DMS153 treated with DMSO at 0.1 percent for 48 hours (cell line): ENCODE results near the gene SLC27A1.
"Not testable (repeated sequence)": the region's sequence is repeated elsewhere in the genome, so short reads cannot be mapped to it uniquely, and the experiment has no call there.

Source experiments
- DNase-seq: peaks from one replicate; lab custom pipeline; 2025; ENCODE audit not compliant: unreplicated experiment; lab: John Stamatoyannopoulos, UW

Gene SLC27A1

DNA sequence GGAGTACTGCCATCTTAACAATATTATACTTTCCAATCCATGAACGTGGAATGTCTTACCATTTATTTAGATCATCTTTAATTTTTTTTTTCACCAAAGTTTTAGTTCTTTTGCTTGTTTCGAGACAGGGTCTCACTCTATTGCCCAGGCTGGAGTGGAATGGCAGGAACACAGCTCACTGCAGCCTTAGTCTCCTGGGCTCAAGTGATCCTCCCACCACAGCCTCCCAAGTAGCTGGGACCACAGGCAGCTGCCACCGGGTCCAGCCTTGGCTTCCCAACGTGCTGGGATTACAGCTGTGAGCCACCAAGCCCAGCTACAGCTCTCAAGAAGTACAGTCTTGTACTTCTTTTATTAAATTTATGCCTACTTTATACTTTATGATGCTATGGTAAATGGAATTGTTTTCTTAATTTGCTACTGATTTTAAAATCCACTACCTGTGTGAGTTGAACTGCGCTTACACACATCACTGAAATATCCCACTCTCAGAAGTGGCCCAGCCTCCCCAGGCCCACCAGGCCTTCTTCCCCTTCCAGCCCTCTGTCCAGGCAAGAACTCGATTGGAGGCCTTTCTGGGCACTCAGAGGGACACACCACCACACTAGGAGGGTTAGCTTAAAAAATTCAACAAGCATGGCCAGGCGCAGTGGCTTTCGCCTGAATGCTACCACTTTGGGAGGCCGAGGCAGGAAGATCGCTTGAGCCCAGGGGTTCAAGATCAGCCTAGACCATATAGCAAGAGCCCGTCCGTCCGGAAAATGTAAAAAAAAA lies 40.1 kb downstream of the SLC27A1 start:
- no peak for DNase-seq

DNA sequence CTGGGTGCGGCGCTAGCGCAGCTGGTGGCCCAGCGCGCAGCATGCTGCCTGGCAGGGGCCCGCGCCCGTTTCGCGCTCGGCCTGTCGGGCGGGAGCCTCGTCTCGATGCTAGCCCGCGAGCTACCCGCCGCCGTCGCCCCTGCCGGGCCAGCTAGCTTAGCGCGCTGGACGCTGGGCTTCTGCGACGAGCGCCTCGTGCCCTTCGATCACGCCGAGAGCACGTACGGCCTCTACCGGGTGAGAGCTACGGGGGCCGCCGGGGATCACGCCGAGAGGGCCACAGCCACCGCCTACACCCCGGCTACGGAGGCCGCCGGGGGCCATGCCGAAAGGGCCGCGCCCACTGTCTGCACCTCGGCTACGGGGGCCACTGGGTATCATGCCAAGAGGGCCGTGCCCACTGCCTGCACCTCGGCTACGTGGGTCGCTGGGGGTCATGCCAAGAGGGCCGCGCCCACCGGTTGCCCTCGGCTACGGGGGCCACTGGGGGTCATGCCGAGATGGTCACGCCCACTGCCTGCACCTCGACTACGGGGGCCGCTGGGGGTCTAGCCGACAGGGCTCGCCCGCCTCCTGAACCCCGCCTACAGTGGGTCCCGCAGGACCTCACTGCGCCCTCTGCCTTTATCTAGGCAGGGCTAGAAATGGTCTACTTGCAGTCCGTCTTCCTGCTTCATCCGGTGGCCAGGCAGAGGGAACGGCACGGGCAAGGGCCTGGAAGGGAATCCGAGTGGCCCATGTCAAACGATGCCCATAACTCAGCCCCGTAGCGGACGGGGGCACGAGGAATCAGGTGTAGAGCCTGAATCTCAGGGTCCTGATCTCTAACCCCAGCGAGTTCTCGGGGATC lies 41.6 kb downstream of the SLC27A1 start:
- DNase-seq: peak; percentile 33

DNA sequence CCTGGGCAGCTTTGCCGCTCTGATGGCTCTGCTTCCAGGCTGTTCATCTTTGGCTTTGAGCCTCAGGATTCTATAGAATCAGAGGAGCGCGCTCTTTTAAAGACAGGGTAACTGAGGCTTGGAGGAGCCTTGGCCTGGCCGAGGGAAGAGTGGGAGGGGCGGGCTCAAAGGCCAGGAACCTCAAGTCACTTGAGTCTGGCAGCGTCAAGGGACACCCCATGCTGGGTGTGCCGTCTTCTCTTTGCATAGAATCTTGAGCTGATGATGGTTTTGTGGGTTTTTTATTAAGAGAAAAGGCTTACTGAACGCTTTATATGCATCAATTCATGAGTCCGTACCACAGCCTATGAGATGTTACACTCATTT lies 42.2 kb downstream of the SLC27A1 start:
- DNase-seq: no peak

DNA sequence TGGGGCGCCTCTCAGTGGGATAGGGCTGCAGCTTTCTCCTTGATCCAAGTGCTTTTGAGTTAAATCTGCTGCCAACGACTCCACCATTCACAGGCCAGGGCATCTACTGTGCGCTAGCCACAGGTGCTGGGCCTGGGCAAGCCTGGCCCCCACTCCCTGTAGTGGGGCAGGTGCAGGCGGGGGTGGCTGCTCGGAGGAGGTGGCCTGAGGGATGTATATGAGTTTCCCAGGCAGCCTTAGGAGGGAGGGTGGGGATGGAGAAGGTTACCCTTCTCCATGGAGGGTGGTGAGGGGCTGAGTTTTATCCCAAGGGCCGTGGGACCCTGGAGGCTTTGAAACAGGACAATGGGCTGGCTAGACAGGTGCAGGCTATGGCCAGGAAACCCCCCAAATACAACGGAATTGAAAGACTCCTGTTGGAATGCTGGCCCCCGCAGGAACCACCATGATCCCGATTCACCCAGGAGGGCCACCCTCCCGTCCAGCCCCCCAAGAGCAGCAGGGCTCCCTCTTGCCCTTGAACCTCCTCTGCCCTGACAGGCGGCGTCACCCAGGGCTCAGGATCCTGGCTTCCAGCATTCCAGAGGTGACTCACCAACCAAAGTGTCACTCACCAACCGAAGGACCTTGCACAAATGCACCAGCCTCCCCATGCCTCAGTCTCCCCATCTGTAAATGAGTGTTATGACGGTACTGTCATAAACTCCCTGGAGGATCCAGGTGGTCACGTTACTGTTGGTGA lies 45.3 kb downstream of the SLC27A1 start:
- no peak for DNase-seq

DNA sequence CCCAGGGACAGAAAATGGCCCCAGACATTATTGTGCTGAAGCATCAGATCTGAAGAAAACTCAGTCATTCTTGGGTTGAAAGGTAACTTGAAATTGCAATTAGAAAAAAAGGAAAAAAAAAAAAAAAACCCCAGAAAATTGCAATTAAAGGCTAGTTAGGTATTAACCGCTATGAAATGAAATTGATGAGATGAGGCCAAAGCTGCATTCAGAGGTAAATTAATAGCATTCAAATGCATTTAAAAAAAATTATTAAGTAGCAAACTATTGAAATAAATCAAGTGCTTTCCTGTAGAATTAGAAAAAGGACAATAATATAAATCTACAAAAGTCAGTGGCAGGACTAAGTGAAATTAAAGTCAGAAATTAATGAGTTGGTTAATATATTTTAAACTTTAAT lies 47.6 kb downstream of the SLC27A1 start:
- no peak for DNase-seq

DNA sequence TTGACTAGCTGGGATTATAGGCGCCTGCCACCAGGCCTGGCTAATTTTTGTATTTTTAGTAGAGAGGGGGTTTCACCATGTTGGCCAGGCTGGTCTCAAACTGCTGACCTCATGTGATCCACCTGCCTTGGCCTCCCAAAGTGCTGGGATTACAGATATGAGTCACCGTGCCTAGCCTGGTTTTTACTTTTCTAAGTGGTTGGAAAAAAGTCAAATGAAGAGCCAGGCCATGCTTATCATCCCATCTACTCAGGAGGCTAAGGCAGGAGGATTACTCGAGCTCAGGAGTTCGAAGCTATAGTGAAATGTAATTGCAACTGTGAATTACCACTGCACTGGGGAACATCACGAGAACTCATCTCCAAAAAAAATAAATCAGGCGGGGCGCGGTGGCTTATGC lies 48.3 kb downstream of the SLC27A1 start:
- not testable (repeated sequence) for DNase-seq

DNA sequence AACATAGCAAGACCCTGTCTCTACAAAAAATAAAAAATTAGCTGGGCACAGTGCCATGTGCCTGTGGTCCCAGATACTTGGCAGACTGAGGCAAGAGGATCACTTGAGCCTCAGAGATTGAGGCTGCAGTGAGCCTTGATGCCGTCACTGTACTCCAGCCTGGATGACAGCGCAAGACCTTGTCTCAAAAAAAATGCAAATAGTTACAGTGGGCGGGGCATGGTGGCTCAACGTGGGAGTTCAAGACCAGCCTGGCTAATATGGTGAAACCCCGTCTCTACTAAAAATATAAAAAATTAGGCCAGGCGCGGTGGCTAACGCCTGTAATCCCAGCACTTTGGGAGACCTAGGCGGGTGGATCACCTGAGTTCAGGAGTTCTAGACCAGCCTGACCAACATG lies 49.6 kb downstream of the SLC27A1 start:
- no peak for DNase-seq

DNA sequence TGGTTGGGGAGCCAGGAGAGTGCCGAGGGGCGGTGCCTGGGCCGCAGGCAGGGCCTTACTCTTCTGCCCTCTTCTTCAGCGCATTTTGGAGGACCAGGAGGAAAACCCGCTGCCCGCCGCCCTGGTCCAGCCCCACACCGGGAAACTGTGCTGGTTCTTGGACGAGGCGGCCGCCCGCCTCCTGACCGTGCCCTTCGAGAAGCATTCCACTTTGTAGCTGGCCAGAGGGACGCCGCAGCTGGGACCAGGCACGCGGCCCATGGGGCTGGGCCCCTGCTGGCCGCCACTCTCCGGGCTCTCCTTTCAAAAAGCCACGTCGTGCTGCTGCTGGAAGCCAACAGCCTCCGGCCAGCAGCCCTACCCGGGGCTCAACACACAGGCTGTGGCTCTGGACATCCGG lies 50.5 kb downstream of the SLC27A1 start:
- DNase-seq: no peak

DNA sequence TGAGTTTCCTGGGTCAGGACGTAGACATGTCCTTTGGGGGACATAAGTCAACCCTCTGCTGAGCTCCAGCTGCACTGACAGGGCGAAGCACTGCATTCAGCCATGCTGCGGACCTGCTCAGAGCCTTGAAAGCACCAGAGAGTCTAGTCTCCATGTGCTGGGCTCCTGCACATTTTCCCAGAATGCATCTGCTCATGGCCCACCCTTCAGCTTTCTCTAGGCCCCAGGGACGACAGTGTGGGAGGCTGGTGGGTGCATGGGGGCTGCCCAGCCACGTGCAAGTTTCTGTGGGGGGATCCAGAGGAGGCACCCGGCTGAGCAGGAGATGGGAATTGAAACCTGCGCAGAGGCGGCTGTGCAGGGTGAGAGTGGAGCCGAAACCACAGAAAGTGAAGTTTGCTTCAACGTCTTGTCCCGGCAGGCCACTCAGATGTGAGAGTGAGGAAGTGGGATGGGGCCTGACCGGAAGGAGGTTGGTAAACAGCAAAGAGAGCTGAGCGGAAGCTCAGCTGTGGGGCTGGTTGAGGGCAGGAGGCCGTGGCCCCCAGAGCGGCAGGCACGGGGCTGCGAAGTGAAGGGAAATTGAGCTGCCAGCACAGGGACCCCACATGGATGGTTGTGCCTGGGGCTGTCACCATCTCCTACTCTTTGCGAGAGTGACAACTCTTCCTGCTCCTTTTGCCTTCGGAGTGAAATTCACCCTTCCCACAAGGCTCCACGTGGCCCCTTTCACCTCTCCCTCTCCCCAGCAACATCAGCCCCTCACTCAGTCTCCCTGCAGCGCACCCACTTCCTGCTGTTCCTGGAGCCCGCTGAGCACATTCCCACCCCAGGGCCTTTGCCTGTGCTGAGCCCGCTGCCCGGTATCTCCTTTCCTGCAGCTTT lies 52.9 kb downstream of the SLC27A1 start:
- peak; percentile 2 for DNase-seq

DNA sequence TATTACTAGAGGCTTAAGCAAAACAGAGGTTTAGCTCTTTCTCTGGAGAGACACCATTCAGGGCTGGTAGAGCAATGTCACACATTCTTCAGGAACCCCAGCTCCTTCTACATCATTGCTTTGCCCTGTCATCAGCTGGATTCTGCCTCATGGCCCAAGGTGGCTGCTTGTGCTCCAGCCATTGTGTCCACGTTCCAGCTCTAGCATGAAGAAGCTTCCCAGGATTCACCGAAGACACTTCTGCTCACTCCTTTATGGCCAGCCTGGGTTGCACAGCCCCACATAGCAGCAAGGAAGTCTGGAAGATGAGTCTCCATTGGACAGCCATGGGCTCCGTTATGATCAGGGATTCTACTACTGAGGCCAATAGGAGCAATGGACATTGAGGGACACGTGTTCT lies 54.3 kb downstream of the SLC27A1 start:
- DNase-seq: no peak

DNA sequence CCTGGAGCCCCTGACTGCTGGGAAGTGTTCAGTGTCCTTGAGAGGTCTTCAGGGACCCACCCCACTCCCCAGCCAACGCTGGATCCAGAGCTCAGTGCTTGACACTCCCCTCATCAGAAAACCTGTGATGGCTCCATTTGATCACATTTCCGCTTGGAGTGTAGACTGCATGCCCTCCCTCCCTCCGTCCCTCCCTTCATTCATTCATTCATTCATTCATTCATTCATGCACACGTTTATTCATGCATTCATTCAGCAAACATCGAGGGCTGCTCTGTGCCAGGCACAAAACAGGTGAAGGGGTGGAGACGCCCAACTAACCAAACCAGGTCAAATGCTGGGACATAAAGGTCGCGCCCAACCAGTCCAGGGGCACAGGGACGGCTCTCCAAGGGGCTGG lies 54.8 kb downstream of the SLC27A1 start:
- DNase-seq: no peak

DNA sequence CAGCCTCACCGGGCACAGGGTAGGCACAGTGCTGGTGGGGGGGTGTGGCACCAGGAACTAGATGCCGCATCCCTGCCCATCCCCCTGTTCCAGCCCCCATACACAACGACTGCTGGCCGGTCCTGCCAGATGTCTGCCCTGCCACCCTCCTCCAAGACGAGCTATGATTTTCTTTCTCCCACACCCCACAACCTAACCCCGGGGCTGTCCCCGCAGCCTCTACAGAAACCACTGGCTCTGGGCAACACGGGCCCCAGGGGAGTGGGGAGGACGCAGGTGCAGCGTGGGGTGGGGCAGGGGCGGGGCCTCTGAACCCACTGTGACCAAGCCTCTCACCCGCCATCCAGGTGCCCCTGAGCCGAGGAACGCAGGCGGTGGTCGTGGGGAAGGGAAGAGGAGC lies 56.6 kb downstream of the SLC27A1 start:
- DNase-seq: peak; percentile 11

DNA sequence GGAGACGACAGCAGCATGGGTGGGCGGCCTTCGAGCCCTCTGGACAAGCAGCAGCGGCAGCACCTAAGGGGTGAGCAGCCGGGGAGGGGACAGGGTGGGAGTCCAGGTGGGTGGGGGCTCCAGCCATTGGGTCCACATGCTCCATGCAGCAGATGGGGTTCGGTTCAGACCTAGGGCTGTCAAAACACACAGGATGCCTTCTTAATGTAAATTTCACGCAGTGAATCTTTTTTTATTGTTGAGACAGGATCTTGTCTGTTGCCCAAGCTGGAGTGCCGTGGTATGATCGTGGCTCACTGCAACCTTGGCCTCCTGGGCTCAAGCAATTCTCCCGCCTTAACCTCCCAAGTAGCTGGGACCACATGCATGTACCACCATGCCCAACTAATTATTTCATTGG lies 57.0 kb downstream of the SLC27A1 start:
- DNase-seq: no peak

DNA sequence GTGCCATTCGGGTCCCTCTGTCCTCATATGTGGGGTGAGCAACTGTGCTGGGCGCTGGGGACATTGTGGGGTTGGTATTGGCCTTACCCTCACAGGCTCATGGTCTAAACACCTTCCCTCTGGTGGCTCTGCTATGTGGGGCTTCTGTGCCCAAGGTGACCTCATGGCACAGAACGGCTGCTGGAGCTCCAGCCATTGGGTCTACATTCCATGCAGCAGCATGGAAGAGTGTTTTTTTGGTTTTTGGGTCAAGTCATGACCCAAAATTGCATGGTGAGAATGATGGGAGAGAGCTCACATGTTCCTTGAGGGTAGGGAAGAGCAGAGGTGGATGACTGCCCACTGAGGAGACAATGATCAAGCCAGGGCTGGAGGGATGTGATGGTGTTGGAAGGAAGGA lies 58.3 kb downstream of the SLC27A1 start:
- no peak for DNase-seq

DNA sequence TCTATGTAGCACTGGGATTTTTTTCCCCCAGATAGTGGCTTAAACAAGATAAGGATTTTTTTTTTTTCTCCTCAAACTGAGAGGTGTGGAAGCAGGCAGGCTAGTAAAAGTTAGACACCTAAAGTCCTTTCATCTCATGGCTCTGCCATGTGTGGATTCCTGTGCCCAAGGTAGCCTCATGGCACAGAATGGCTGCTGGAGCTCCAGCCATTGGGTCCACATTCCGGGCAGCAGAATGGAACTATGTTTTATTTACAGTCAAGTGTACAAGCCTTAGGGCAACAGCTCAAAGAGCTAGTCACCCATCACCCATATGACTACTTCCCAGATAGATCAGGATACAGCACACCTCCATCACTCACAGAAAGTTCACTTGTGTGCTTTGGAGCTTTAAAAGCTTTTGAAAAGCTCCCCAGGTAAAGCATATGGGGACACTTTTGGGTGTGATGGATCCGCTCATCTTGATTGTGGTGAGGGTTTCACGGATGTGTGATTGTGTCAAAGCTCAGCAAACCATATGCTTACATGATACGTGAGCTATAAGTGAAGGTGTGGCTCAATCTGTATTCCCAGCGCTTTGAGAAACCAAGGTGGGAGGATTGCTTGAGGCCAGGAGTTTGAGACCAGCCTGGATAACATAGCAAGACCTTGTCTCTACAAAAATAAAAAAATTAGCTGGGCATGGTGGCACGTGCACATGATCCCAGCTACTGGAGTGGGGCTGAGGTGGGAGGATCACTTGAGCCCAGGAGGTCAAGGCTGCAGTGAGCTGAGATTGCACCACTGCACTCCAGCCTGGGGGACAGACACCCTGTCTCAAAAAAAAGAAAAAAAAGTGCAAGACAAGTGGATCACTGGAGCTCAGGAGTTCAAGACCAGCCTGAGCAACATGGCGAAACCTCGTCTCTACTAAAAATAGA lies 59.2 kb downstream of the SLC27A1 start:
- DNase-seq: no peak

DNA sequence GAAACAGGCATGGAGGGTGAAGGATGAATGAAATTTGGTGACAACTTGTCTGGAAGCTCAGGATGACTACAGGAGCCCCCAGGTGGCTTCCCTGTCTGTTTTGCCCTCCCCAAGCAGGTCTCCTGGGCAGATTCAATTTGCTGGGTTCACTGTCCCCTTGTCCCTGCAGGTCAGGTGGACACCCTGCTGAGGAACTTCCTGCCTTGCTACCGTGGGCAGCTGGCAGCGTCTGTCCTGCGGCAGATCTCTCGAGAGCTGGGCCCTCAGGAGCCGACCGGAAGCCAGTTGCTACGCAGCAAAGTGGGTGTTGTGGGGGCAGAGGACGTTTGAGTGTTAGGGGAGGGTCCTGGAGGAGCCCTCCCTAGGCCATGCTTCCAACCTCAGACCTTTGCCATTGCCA lies 60.3 kb downstream of the SLC27A1 start:
- peak; percentile 71 for DNase-seq

DNA sequence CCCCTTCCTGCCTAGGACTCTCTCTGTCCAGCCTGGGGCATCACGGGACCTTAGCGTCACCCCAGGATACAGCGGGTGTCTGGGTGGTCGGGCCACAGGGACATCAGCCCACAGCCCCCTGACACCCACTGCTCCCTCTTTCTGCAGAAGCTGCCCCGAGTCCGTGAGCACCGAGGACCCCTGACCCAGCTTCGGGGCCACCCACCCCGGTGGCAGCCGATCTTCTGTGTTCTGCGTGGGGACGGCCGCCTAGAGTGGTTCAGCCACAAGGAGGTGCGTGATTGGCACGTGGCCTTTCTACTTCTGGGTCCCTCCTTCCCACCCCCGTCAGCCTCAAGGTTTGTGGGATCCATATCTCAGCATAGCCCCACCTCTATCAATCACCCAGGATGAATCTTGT lies 61.8 kb downstream of the SLC27A1 start:
- DNase-seq: no peak

DNA sequence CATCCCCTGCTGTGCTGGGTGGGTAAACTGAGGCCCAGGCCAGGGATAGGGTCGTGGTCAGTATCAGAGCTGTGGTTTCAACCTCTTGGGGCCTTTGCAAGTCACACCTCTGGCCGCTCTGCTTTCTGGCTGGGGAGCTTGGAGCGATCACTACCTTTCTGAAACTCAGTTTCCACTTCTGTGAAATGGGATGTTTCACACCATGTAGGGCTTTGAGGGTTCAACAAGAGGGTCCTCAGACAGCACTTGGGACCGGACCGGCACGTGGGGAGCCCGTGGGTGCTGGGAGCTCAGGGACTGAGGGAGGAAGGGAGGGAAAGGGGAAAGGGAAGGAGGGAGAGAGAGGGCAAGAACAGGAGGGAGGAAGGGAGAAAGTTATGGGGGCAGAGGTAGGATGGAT lies 62.2 kb downstream of the SLC27A1 start:
- DNase-seq: no peak

DNA sequence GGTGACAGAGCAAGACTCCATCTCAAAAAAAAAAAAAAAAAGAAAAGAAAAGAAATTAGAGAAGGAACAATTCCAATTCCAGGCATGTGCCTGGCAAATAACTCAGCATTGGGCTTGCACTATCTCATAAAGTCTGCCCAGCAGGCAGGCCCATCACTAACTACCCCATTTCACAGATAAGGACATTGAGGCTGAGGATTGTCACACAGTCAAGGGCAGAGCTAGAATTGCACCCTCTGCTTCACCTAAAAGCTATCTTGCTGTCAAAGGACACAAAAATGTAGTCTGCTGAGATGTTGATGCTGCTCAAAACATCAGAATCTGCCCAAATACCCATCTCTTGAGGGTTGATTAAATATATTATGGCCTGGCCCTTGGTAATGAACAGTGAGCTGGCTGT lies 64.4 kb downstream of the SLC27A1 start:
- DNase-seq: no peak

DNA sequence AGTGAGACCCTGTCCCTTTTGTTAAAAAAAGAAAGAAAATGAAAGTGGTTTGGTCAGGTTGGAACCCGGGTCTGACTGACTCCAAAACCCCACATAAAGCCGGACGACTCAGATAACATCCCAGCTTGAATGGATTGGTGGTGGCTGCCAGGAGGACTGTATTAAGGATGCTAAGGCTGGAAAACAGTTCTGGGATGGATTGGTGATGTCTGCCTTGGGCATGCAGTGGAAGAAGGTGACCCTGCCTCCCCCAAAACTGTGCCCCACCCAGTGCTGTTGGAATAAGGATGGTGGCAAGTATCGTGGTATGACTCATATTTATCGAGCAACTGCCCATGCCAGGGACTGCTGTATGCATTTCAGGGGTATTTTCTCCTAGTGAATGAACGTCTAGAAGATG lies 66.6 kb downstream of the SLC27A1 start:
- DNase-seq: no peak
